ENCODE data around the gene ASPHD2. TPM values are rescaled to one million over a fixed set of nuclear protein-coding genes. Genes with fewer than 3 reads are reported as not detected.

The ASPHD2 gene
- total and polyA plus RNA-seq, 3 experiments from 2014 or later, result 4.1 to 14.2 (median 13.1) TPM

- Mint-ChIP-seq H3K27me3 (no peaks in the 10 kb centered on the region), H3K4me1 (peaks cover 73 to 86% (median 84%) of the 10 kb centered on the region in 3 donors), H3K4me3 (peak overlapping the region in 6 of 7 donors; percentile 81 to 93 (median 91)), H3K27ac (peak overlapping the region in 7 of 8 donors; percentile 93 to 99 (median 99)), H3K9me3 (no peaks in the 10 kb centered on the region), H3K36me3 (peaks cover 9 to 50% (median 10%) of the 10 kb centered on the region in 3 donors)
- ChIA-PET CTCF (interaction anchor here (1.3 kb wide), 1 partner anchor 21 kb away, joined by 4 read pairs; no protein-coding TSS in a partner anchor), POLR2A (interaction anchor here (0.5 to 3.9 kb wide), 3 partner anchors 53 to 191 kb away, joined by 3 to 34 read pairs (median 22); partner anchors contain the start of gene ASPHD2)
- no peak overlapping the region for H3K4me3 ChIP-seq (ENCODE audit: low read length)
- H3K9me3 ChIP-seq (ENCODE audit: low read length), result no peaks in the 10 kb centered on the region
- no peaks in the 10 kb centered on the region for H3K27me3 ChIP-seq (ENCODE audit: insufficient read depth, low read length, poor library complexity, severe bottlenecking)
- H3K4me1 ChIP-seq (ENCODE audit: insufficient read depth, low read length), result peaks cover 57% of the 10 kb centered on the region
- DNase-seq, result no peak
- no peak overlapping the region for H3K27ac ChIP-seq (ENCODE audit: low read depth, low read length)
- H3K36me3 ChIP-seq (ENCODE audit: insufficient read depth, low read length), result peaks cover 8% of the 10 kb centered on the region
Observed at GRCh38 chr22:26482161-26482560, 53.1 kb downstream of the ASPHD2 start.

- ChIA-PET CTCF (interaction anchor here (0.7 to 1.7 kb wide), 5 partner anchors 9 to 183 kb away, joined by 3 to 5 read pairs (median 5); no protein-coding TSS in a partner anchor), POLR2A (interaction anchor here (0.8 to 3.9 kb wide), 8 partner anchors 11 to 190 kb away, joined by 3 to 34 read pairs (median 10); partner anchors contain the start of genes ASPHD2 and TFIP11)
- H3K9me3 ChIP-seq (ENCODE audit: low read length), result no peaks in the 10 kb centered on the region
- H3K27ac Mint-ChIP-seq, result peak overlapping the region; percentile 93 to 99 (median 99)
- peaks cover 57% of the 10 kb centered on the region for H3K4me1 ChIP-seq (ENCODE audit: insufficient read depth, low read length)
- H3K4me3 ChIP-seq (ENCODE audit: low read length), result peak overlapping the region; percentile 53
- H3K27ac ChIP-seq (ENCODE audit: low read depth, low read length), result peak overlapping the region; percentile 93
- no peaks in the 10 kb centered on the region for H3K27me3 ChIP-seq (ENCODE audit: insufficient read depth, low read length, poor library complexity, severe bottlenecking)
- H3K36me3 ChIP-seq (ENCODE audit: insufficient read depth, low read length), result peaks cover 6% of the 10 kb centered on the region
- no peak for DNase-seq
- H3K4me1 Mint-ChIP-seq, result peaks cover 64 to 78% (median 75%) of the 10 kb centered on the region in 3 donors
- no peaks in the 10 kb centered on the region for H3K27me3 Mint-ChIP-seq
- peak overlapping the region; percentile 81 to 98 (median 93) for H3K4me3 Mint-ChIP-seq
- no peaks in the 10 kb centered on the region for H3K9me3 Mint-ChIP-seq
- peaks cover 1 to 49% (median 8%) of the 10 kb centered on the region in 3 donors for H3K36me3 Mint-ChIP-seq
Observed at GRCh38 chr22:26483043-26483438, 54.0 kb downstream of the ASPHD2 start.

GRCh38 chr22:26483439-26484359 is 54.6 kb downstream of the ASPHD2 start, which contains the start of the genes HPS4 and SRRD:
Gene HPS4 (minus strand): TSS chr22:26483783. CDS start chr22:26481762, 2,021 bp downstream.
Gene SRRD (plus strand): TSS chr22:26483877. CDS start chr22:26483891, 14 bp downstream.
- no peaks in the 10 kb centered on the region for H3K9me3 ChIP-seq (ENCODE audit: low read length)
- H3K36me3 ChIP-seq (ENCODE audit: insufficient read depth, low read length), result peaks cover 10% of the 10 kb centered on the region

GRCh38 chr22:26484360-26484706 is 55.3 kb downstream of the ASPHD2 start:
- H3K27me3 ChIP-seq (ENCODE audit: insufficient read depth, low read length, poor library complexity, severe bottlenecking), result no peaks in the 10 kb centered on the region
- Mint-ChIP-seq H3K36me3 (peaks cover 0 to 54% (median 12%) of the 10 kb centered on the region in 3 donors), H3K27ac (peak overlapping the region; percentile 93 to 99 (median 97)), H3K9me3 (no peaks in the 10 kb centered on the region), H3K4me1 (peaks cover 58 to 69% (median 66%) of the 10 kb centered on the region in 3 donors), H3K27me3 (no peaks in the 10 kb centered on the region), H3K4me3 (peak overlapping the region; percentile 81 to 98 (median 93))
- H3K4me3 ChIP-seq (ENCODE audit: low read length), result peak overlapping the region; percentile 53
- peak in 3 of 5 donors; percentile 15 to 58 (median 44) for DNase-seq
- POLR2A ChIA-PET, result interaction anchor here (0.7 to 3.9 kb wide), 10 partner anchors 8 to 189 kb away, joined by 3 to 34 read pairs (median 6); partner anchors contain the start of genes ASPHD2, MIAT and TFIP11
- H3K36me3 ChIP-seq (ENCODE audit: insufficient read depth, low read length), result peaks cover 15% of the 10 kb centered on the region
- H3K27ac ChIP-seq (ENCODE audit: low read depth, low read length), result peak overlapping the region; percentile 93
- H3K9me3 ChIP-seq (ENCODE audit: low read length), result no peaks in the 10 kb centered on the region
- CTCF ChIA-PET, result interaction anchor here (0.9 to 1.8 kb wide), 4 partner anchors 19 to 190 kb away, joined by 3 to 9 read pairs (median 5); no protein-coding TSS in a partner anchor
- peaks cover 50% of the 10 kb centered on the region for H3K4me1 ChIP-seq (ENCODE audit: insufficient read depth, low read length)

More at GRCh38 chr22:26483439-26484359, 54.6 kb downstream of the ASPHD2 start, which contains the start of the genes HPS4 and SRRD:
- Mint-ChIP-seq H3K4me1 (peaks cover 63 to 75% (median 73%) of the 10 kb centered on the region in 3 donors), H3K36me3 (peaks cover 0 to 54% (median 8%) of the 10 kb centered on the region in 3 donors), H3K4me3 (peak within 1 kb of the TSS; percentile 81 to 98 (median 93)), H3K9me3 (no peaks in the 10 kb centered on the region), H3K27me3 (no peaks in the 10 kb centered on the region), H3K27ac (peak within 1 kb of the TSS; percentile 93 to 99 (median 99))
- Histone ChIP-seq H3K4me1 (ENCODE audit: insufficient read depth, low read length) (peaks cover 56% of the 10 kb centered on the region), H3K4me3 (ENCODE audit: low read length) (peak within 1 kb of the TSS; percentile 53), H3K27ac (ENCODE audit: low read depth, low read length) (peak within 1 kb of the TSS; percentile 93), H3K27me3 (ENCODE audit: insufficient read depth, low read length, poor library complexity, severe bottlenecking) (no peaks in the 10 kb centered on the region)
- ChIA-PET CTCF (interaction anchor here (0.7 to 1.8 kb wide), 7 partner anchors 8 to 190 kb away, joined by 3 to 9 read pairs (median 5); no protein-coding TSS in a partner anchor), POLR2A (interaction anchor here (0.7 to 3.9 kb wide), 12 partner anchors 9 to 190 kb away, joined by 3 to 34 read pairs (median 4); partner anchors contain the start of genes ASPHD2, MIAT and TFIP11)
- DNase-seq, result peak; percentile 90 to 95 (median 93)

GRCh38 chr22:26485013-26485412 is 56.0 kb downstream of the ASPHD2 start:
- no peak overlapping the region for H3K4me3 ChIP-seq (ENCODE audit: low read length)
- ChIA-PET CTCF (interaction anchor here (0.9 to 1.8 kb wide), 2 partner anchors 18 to 189 kb away, joined by 3 to 9 read pairs; no protein-coding TSS in a partner anchor), POLR2A (interaction anchor here (0.7 to 3.9 kb wide), 5 partner anchors 9 to 188 kb away, joined by 3 to 34 read pairs (median 13); partner anchors contain the start of genes ASPHD2 and TFIP11)
- H3K27ac Mint-ChIP-seq, result peak overlapping the region; percentile 65 to 99 (median 96)
- peak overlapping the region; percentile 43 to 93 (median 86) for H3K4me3 Mint-ChIP-seq
- H3K27ac ChIP-seq (ENCODE audit: low read depth, low read length), result peak overlapping the region; percentile 93
- H3K36me3 ChIP-seq (ENCODE audit: insufficient read depth, low read length), result peaks cover 18% of the 10 kb centered on the region
- no peaks in the 10 kb centered on the region for H3K27me3 ChIP-seq (ENCODE audit: insufficient read depth, low read length, poor library complexity, severe bottlenecking)
- H3K4me1 ChIP-seq (ENCODE audit: insufficient read depth, low read length), result peaks cover 43% of the 10 kb centered on the region
- no peak for DNase-seq
- no peaks in the 10 kb centered on the region for H3K9me3 Mint-ChIP-seq
- H3K36me3 Mint-ChIP-seq, result peaks cover 0 to 55% (median 11%) of the 10 kb centered on the region in 3 donors
- no peaks in the 10 kb centered on the region for H3K9me3 ChIP-seq (ENCODE audit: low read length)
- H3K27me3 Mint-ChIP-seq, result no peaks in the 10 kb centered on the region
- H3K4me1 Mint-ChIP-seq, result peaks cover 52 to 62% (median 59%) of the 10 kb centered on the region in 3 donors

- Histone ChIP-seq H3K27me3 (ENCODE audit: insufficient read depth, low read length, poor library complexity, severe bottlenecking) (no peaks in the 10 kb centered on the region), H3K4me3 (ENCODE audit: low read length) (no peak overlapping the region), H3K4me1 (ENCODE audit: insufficient read depth, low read length) (peaks cover 35% of the 10 kb centered on the region), H3K36me3 (ENCODE audit: insufficient read depth, low read length) (peaks cover 22% of the 10 kb centered on the region), H3K9me3 (ENCODE audit: low read length) (no peaks in the 10 kb centered on the region), H3K27ac (ENCODE audit: low read depth, low read length) (no peak overlapping the region)
- H3K36me3 Mint-ChIP-seq, result peaks cover 2 to 58% (median 14%) of the 10 kb centered on the region in 3 donors
- H3K27me3 Mint-ChIP-seq, result no peaks in the 10 kb centered on the region
- ChIA-PET POLR2A (no interaction called here), CTCF (interaction anchor here (1.4 kb wide), 1 partner anchor 27 kb away, joined by 3 read pairs; no protein-coding TSS in a partner anchor)
- DNase-seq, result no peak
- H3K27ac Mint-ChIP-seq, result peak overlapping the region; percentile 64 to 99 (median 94)
- H3K4me3 Mint-ChIP-seq, result peak overlapping the region in 5 of 7 donors; percentile 4 to 93 (median 88)
- H3K4me1 Mint-ChIP-seq, result peaks cover 46 to 54% (median 51%) of the 10 kb centered on the region in 3 donors
- H3K9me3 Mint-ChIP-seq, result no peaks in the 10 kb centered on the region
Observed at GRCh38 chr22:26485806-26486390, 56.8 kb downstream of the ASPHD2 start.

GRCh38 chr22:26486394-26486793 is 57.3 kb downstream of the ASPHD2 start:
- Histone ChIP-seq H3K36me3 (ENCODE audit: insufficient read depth, low read length) (peaks cover 27% of the 10 kb centered on the region), H3K27ac (ENCODE audit: low read depth, low read length) (no peak overlapping the region), H3K4me3 (ENCODE audit: low read length) (no peak overlapping the region), H3K27me3 (ENCODE audit: insufficient read depth, low read length, poor library complexity, severe bottlenecking) (no peaks in the 10 kb centered on the region), H3K9me3 (ENCODE audit: low read length) (no peaks in the 10 kb centered on the region), H3K4me1 (ENCODE audit: insufficient read depth, low read length) (peaks cover 30% of the 10 kb centered on the region)
- ChIA-PET CTCF (interaction anchor here (1.4 kb wide), 1 partner anchor 27 kb away, joined by 3 read pairs; no protein-coding TSS in a partner anchor), POLR2A (no interaction called here)
- Mint-ChIP-seq H3K27ac (peak overlapping the region in 6 of 8 donors; percentile 33 to 97 (median 80)), H3K27me3 (no peaks in the 10 kb centered on the region), H3K36me3 (peaks cover 3 to 60% (median 13%) of the 10 kb centered on the region in 3 donors), H3K9me3 (no peaks in the 10 kb centered on the region), H3K4me1 (peaks cover 41 to 49% (median 46%) of the 10 kb centered on the region in 3 donors), H3K4me3 (peak overlapping the region in 2 of 7 donors; percentile 4 to 88)
- no peak for DNase-seq

All from CD8-positive, alpha-beta memory T cell (primary cell).